Measurements from ENCODE around the gene DNER. TPM values are rescaled to one million over a fixed set of nuclear protein-coding genes. Genes with fewer than 3 reads are reported as not detected.

DNER gene
- total RNA-seq, 1 donor from 2014 or later: not detected

DNA sequence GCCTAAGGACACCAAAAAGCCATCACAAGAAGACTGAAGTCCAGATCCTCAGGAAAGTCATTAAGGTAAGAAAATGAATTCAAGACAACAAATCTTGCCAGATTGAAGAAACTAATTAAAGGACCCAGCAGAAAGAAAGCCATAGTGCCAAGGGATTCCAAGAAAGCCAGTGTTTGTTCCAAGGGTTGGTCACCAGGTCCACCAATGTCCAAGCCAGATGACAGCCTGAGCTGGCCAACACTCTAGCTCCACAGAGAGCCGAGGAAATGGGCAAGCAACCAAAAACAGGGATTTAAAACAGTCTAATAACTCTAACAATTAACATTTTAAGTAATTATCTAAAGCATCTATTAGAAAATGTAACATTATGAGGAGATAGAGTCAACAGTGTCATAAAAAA is 49.2 kb downstream of the DNER start:
- DNase-seq: no peak
- no peak for ATAC-seq (ENCODE audit: low read depth)
- Mint-ChIP-seq H3K27me3 (peaks cover 11% of the 10 kb centered on the region), H3K27ac (no peak overlapping the region), H3K9me3 (no peaks in the 10 kb centered on the region), H3K4me1 (peaks cover 3% of the 10 kb centered on the region), H3K36me3 (ENCODE audit: low read depth) (no peaks in the 10 kb centered on the region), H3K4me3 (no peak overlapping the region)
- ChIA-PET POLR2A (no interaction called here), CTCF (no interaction called here)
- intact Hi-C loops (cut with micrococcal nuclease): no loop called here
- TF ChIP-seq, protein P1, sequence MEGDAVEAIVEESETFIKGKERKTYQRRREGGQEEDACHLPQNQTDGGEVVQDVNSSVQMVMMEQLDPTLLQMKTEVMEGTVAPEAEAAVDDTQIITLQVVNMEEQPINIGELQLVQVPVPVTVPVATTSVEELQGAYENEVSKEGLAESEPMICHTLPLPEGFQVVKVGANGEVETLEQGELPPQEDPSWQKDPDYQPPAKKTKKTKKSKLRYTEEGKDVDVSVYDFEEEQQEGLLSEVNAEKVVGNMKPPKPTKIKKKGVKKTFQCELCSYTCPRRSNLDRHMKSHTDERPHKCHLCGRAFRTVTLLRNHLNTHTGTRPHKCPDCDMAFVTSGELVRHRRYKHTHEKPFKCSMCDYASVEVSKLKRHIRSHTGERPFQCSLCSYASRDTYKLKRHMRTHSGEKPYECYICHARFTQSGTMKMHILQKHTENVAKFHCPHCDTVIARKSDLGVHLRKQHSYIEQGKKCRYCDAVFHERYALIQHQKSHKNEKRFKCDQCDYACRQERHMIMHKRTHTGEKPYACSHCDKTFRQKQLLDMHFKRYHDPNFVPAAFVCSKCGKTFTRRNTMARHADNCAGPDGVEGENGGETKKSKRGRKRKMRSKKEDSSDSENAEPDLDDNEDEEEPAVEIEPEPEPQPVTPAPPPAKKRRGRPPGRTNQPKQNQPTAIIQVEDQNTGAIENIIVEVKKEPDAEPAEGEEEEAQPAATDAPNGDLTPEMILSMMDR (IDR thresholded peaks at IDR 0.05): no peak

DNA sequence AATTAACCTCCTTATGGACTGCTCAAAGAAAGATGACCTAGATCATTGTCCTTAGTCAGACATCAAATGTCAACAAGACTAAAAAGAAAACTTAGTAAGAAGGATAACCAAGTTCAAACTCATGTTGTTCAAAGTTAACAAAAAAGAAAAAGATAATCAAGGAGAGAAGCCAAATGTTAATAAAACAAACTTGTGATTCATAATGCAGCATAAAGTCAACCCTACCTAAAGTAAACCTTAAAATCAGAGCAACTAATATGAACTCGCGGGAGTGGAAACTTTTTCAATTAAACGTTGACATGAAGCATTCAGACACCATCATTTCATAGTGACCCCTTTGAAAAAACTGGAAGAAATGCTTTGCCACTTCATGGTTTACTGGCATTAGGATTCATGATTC is 52.9 kb downstream of the DNER start:
- no peaks in the 10 kb centered on the region for H3K9me3 Mint-ChIP-seq
- intact Hi-C loops (cut with micrococcal nuclease): no loop called here

DNA sequence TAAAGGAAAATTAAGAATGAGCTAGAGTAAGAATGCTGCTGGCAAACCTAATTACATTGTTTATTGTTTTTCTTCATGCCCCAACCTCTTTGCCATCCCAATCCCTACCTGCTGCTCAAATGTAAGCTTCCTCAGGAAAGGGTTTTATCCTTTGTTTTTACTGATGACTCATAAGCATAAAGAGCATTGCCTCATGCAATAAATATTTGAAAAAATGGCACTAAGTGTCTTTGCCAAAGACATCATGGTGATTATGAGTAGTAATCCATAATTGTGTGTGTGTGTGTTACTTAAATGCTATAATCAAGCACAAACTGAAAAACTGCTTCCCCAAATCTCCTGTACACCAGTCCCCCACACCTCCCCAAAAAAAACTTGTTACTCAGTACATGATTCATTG is 53.4 kb downstream of the DNER start:
- ATAC-seq (ENCODE audit: low read depth): no peak
- intact Hi-C loops (cut with micrococcal nuclease): no loop called here
- Mint-ChIP-seq H3K36me3 (ENCODE audit: low read depth) (no peaks in the 10 kb centered on the region), H3K9me3 (no peaks in the 10 kb centered on the region), H3K4me3 (no peak overlapping the region), H3K27me3 (peaks cover 8% of the 10 kb centered on the region), H3K27ac (no peak overlapping the region), H3K4me1 (peaks cover 3% of the 10 kb centered on the region)
- TF ChIP-seq, protein P1 (IDR thresholded peaks at IDR 0.05): no peak
- CTCF ChIA-PET: no interaction called here
- DNase-seq: no peak
- POLR2A ChIA-PET: no interaction called here

More for the DNA sequence above, 52.9 kb downstream of the DNER start:
- Mint-ChIP-seq H3K36me3 (ENCODE audit: low read depth) (no peaks in the 10 kb centered on the region), H3K4me1 (peaks cover 3% of the 10 kb centered on the region), H3K4me3 (no peak overlapping the region), H3K27ac (no peak overlapping the region), H3K27me3 (peaks cover 8% of the 10 kb centered on the region)
- TF ChIP-seq, protein P1 (IDR thresholded peaks at IDR 0.05): no peak
- no peak for ATAC-seq (ENCODE audit: low read depth)
- POLR2A ChIA-PET: no interaction called here
- DNase-seq: no peak
- CTCF ChIA-PET: no interaction called here

DNA sequence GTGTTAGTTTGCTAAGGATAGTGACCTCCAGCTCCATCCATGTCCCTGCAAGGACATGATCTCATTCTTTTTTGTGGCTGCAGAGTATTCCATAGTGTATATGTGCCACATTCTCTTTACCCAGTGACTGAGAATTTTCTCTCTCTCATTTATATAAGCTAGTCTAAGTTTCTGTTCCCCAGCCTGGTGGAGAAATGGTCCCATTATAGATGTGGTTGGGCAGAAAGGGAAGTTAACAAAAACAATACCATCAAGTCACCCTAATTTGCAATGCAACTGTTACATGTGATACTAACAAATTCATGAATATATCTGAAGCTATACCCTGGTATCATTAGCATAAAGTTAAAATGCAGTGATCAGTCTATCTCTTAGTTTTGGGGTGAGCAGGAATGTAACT is 54.0 kb downstream of the DNER start:
- Mint-ChIP-seq H3K4me3 (no peak overlapping the region), H3K9me3 (no peaks in the 10 kb centered on the region), H3K36me3 (ENCODE audit: low read depth) (no peaks in the 10 kb centered on the region), H3K4me1 (peaks cover 3% of the 10 kb centered on the region), H3K27me3 (peaks cover 8% of the 10 kb centered on the region), H3K27ac (no peak overlapping the region)
- intact Hi-C loops (cut with micrococcal nuclease): no loop called here
- DNase-seq: no peak
- TF ChIP-seq, protein P1 (IDR thresholded peaks at IDR 0.05): no peak
- no peak for ATAC-seq (ENCODE audit: low read depth)
- CTCF ChIA-PET: no interaction called here
- POLR2A ChIA-PET: no interaction called here

DNA sequence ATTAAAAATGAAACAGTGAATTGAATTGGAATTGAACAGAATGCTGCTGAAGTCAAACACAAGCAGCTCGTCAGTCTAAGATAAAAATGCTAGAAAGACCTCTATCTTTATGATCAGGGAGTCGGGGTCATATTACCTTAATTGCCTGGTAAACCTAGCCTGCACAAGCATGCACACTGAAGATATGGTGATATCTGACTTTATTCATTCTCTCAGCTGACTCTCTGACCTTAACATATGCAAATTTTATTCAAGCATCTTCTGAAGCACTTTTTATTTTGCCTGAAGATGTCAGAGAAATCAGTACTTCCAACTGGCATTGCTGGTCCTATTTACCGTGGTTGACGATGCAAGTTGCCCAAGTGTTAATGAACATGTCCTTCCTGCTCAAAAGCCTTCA is 56.4 kb downstream of the DNER start:
- ChIA-PET CTCF (no interaction called here), POLR2A (no interaction called here)
- TF ChIP-seq, protein P1 (IDR thresholded peaks at IDR 0.05): no peak
- Mint-ChIP-seq H3K27ac (no peak overlapping the region), H3K36me3 (ENCODE audit: low read depth) (no peaks in the 10 kb centered on the region), H3K4me1 (peaks cover 3% of the 10 kb centered on the region), H3K4me3 (no peak overlapping the region), H3K9me3 (no peaks in the 10 kb centered on the region), H3K27me3 (peaks cover 6% of the 10 kb centered on the region)
- DNase-seq: no peak
- ATAC-seq (ENCODE audit: low read depth): no peak
- intact Hi-C loops (cut with micrococcal nuclease): no loop called here
